SK-N-SH (cell line): Measurements from ENCODE around the gene CCHCR1. TPM values are rescaled to one million over a fixed set of nuclear protein-coding genes. Genes with fewer than 3 reads are reported as not detected.
A peak's percentile ranks its signal among the peaks of the same experiment; 100 is the strongest.

ENCODE experiments used
- CTCF ChIA-PET: fragments of 300-600, 350-600 bp; formaldehyde crosslinking; extraction: SDS; loops from one replicate; lab custom pipeline; 2021; lab: Yijun Ruan, JAX
- POLR2A ChIA-PET: fragments of 350-600 bp; sonication (Branson Sonifier 250); formaldehyde crosslinking; extraction: SDS; loops from one replicate; lab custom pipeline; 2020; ENCODE audit warnings: antibody characterized with exemption, inconsistent platforms; lab: Yijun Ruan, JAX
- DNase-seq: peaks from one replicate; pipeline ENCODE4 v3.0.0; 2012
- H2AFZ ChIP-seq: fragments of 200-600 bp; sonication (generic); 2 replicates; pipeline ENCODE4 v1.8.1; 2016; ENCODE audit warnings: antibody characterized with exemption, mild to moderate bottlenecking, low read depth
- H3F3A ChIP-seq: fragments of 200-600 bp; sonication (generic); replicated peaks from 2 replicates; pipeline ENCODE3; 2016; ENCODE audit warnings: antibody characterized with exemption, mild to moderate bottlenecking; ENCODE audit not compliant: insufficient read depth
- H3K27ac ChIP-seq, 2 experiments: fragments of 200-500 bp in 1 of 2; fragments of 200-600 bp in 1 of 2; sonication (Bioruptor generic) in 1 of 2; sonication (generic), shearing (Covaris generic) in 1 of 2; 2 replicates each; pipeline versions ENCODE4 v1.5.1 to v1.6.1; 2014 to 2016; ENCODE audit warnings: low read depth in 2 of 2, inconsistent platforms in 1 of 2, low read length in 1 of 2, mild to moderate bottlenecking in 1 of 2, mixed read lengths in 1 of 2
- H3K27me3 ChIP-seq: fragments of 200-600 bp; sonication (generic), shearing (Covaris generic); 2 replicates; pipeline ENCODE4 v1.6.1; 2016; ENCODE audit warnings: mixed run types; ENCODE audit not compliant: insufficient read depth
- H3K36me3 ChIP-seq, 2 experiments: fragments of 200-500 bp in 1 of 2; fragments of 200-600 bp in 1 of 2; sonication (Bioruptor generic) in 1 of 2; sonication (generic) in 1 of 2; replicated peaks in 1 of 2; 2 replicates each; pipeline versions ENCODE3 to v1.5.1; 2014 to 2016; ENCODE audit warnings: low read length in 1 of 2, mild to moderate bottlenecking in 1 of 2; ENCODE audit not compliant: insufficient read depth in 2 of 2, control insufficient read depth in 1 of 2
- H3K4me1 ChIP-seq, 2 experiments: fragments of 200-500 bp in 1 of 2; fragments of 200-600 bp in 1 of 2; sonication (Bioruptor generic) in 1 of 2; sonication (generic), shearing (Covaris generic) in 1 of 2; 2 replicates each; pipeline versions ENCODE4 v1.5.1 to v1.6.1; 2014 to 2016; ENCODE audit warnings: low read depth in 1 of 2, low read length in 1 of 2, mixed run types in 1 of 2; ENCODE audit not compliant: insufficient read depth in 2 of 2, control insufficient read depth in 1 of 2
- H3K4me2 ChIP-seq: fragments of 200-600 bp; sonication (generic), shearing (Covaris generic); 2 replicates; pipeline ENCODE4 v1.6.1; 2017; ENCODE audit warnings: mixed run types
- H3K4me3 ChIP-seq, 2 experiments: fragments of 200-500 bp in 1 of 2; fragments of 200-600 bp in 1 of 2; sonication (Bioruptor generic) in 1 of 2; sonication (generic), shearing (Covaris generic) in 1 of 2; 2 replicates each; pipeline versions ENCODE4 v1.5.1 to v1.8.1; 2014 to 2016; ENCODE audit warnings: low read depth in 2 of 2, inconsistent platforms in 1 of 2, low read length in 1 of 2, mild to moderate bottlenecking in 1 of 2, mixed read lengths in 1 of 2, moderate library complexity in 1 of 2
- H3K79me2 ChIP-seq: fragments of 200-600 bp; sonication (generic); 2 replicates; pipeline ENCODE4 v1.8.1; 2017; ENCODE audit warnings: mild to moderate bottlenecking; ENCODE audit not compliant: insufficient read depth
- H3K9ac ChIP-seq: fragments of 200-600 bp; sonication (generic); 2 replicates; pipeline ENCODE4 v1.6.1; 2017; ENCODE audit warnings: mixed run types
- H3K9me2 ChIP-seq: fragments of 200-600 bp; sonication (generic); 2 replicates; pipeline ENCODE4 v1.6.1; 2017; ENCODE audit warnings: mixed run types
- H3K9me3 ChIP-seq: fragments of 200-600 bp; sonication (generic); 2 replicates; pipeline ENCODE4 v1.6.1; 2017; ENCODE audit warnings: mixed run types, mild to moderate bottlenecking, moderate library complexity
- H4K20me1 ChIP-seq: fragments of 200-600 bp; sonication (generic); 2 replicates; pipeline ENCODE4 v1.6.1; 2017; ENCODE audit warnings: mild to moderate bottlenecking, mixed run types; ENCODE audit not compliant: insufficient read depth
- CHD2 ChIP-seq: fragments of 150-350 bp; IDR thresholded peaks from 2 replicates; pipeline ENCODE4 v1.6.1; 2018; ENCODE audit warnings: low read length; ENCODE audit not compliant: partially characterized antibody
- CTCF ChIP-seq: fragments of 200-600 bp; sonication (generic); IDR thresholded peaks from 2 replicates; pipeline ENCODE4 v1.6.1; 2017; ENCODE audit warnings: antibody characterized with exemption, mild to moderate bottlenecking, moderate library complexity
- FOSL2 ChIP-seq: IDR thresholded peaks from 2 replicates; pipeline ENCODE4 v1.4.0; 2012; ENCODE audit warnings: low read depth, mild to moderate bottlenecking, moderate library complexity, borderline replicate concordance
- FOXJ3 ChIP-seq: sonication (generic); formaldehyde crosslinking; IDR thresholded peaks from 2 replicates; pipeline ENCODE4 v1.5.1; 2020; ENCODE audit warnings: mild to moderate bottlenecking, missing genetic modification reagents
- FOXM1 ChIP-seq: IDR thresholded peaks from 2 replicates; pipeline ENCODE4 v1.4.0; 2012; ENCODE audit warnings: low read depth, mild to moderate bottlenecking
- GATA2 ChIP-seq: sonication (generic); formaldehyde crosslinking; IDR thresholded peaks from 2 replicates; pipeline ENCODE4 v1.5.0; 2020; ENCODE audit warnings: mild to moderate bottlenecking, missing genetic modification reagents
- IRF3 ChIP-seq: fragments of 150-350 bp; IDR thresholded peaks from 2 replicates; pipeline ENCODE4 v1.6.1; 2016; ENCODE audit warnings: mild to moderate bottlenecking, low read depth, low read length
- NRF1 ChIP-seq: IDR thresholded peaks from 2 replicates; pipeline ENCODE4 v1.6.1; 2012; ENCODE audit warnings: low read depth, mild to moderate bottlenecking, low read length
- POLR2AphosphoS5 ChIP-seq: IDR thresholded peaks from 2 replicates; pipeline ENCODE4 v1.6.1; 2012; ENCODE audit warnings: low read depth, low read length
- RAD21 ChIP-seq: IDR thresholded peaks from 2 replicates; pipeline ENCODE4 v1.6.1; 2012; ENCODE audit warnings: mild to moderate bottlenecking, low read length
- RCOR1 ChIP-seq: fragments of 150-350 bp; IDR thresholded peaks from 2 replicates; pipeline ENCODE4 v1.6.1; 2017; ENCODE audit warnings: antibody characterized with exemption, low read length
- REST ChIP-seq: IDR thresholded peaks from 2 replicates; pipeline ENCODE4 v1.6.1; 2012; ENCODE audit warnings: mild to moderate bottlenecking, low read depth, low read length, moderate library complexity
- RFX5 ChIP-seq: IDR thresholded peaks from 2 replicates; pipeline ENCODE4 v1.6.1; 2012; ENCODE audit warnings: mild to moderate bottlenecking, improper control_type of control experiment, low read length
- RXRA ChIP-seq: IDR thresholded peaks from 2 replicates; pipeline ENCODE4 v1.4.0; 2012; ENCODE audit warnings: low read depth, mild to moderate bottlenecking, borderline replicate concordance
- SMC3 ChIP-seq: IDR thresholded peaks from 2 replicates; pipeline ENCODE4 v1.6.1; 2012; ENCODE audit warnings: low read depth, low read length, improper control_type of control experiment
- YY1 ChIP-seq: IDR thresholded peaks from 2 replicates; pipeline ENCODE4 v1.4.0; 2012; ENCODE audit warnings: low read depth, mild to moderate bottlenecking
- WGBS: methylation state at CpG from one replicate; pipeline ENCODE4 v1.1.6; 2017; ENCODE audit warnings: low lambda C conversion rate; 5-methylcytosine and 5-hydroxymethylcytosine counted together
- polyA plus RNA-seq, 3 experiments: library from polyadenylated mRNA; depleted of rRNA; stranded (reverse); fragments of >200 nt; gene quantifications; 2 replicates each; pipeline ENCODE4 v1.2.3, GENCODE V29; 2012
- TF ChIP-seq, protein P1 (sequence below): IDR thresholded peaks from 2 replicates; pipeline ENCODE4; 2012

Gene CCHCR1
- polyA plus RNA-seq, 1 of the 3 experiments (the other 2 are of a cell fraction), result 18.7 TPM

GRCh38 chr6:31114970-31115849 is 42.4 kb downstream of the CCHCR1 start:
- no peaks in the 10 kb centered on the region for H3K36me3 ChIP-seq
- peaks cover 2 to 12% of the 10 kb centered on the region in 2 experiments; a peak in 3 of 4 replicates for H3K4me1 ChIP-seq
- peak overlapping the region; percentile 85 for H3K4me2 ChIP-seq
- WGBS, result 46% methylated on average over 9 of the region's 9 CpGs
- H3K9ac ChIP-seq, result peak overlapping the region; percentile 69
- peak overlapping the region; percentile 44; the same call in 1 of the 2 replicates for H2AFZ ChIP-seq
- H3K9me2 ChIP-seq, result no peaks in the 10 kb centered on the region
- peak overlapping the region; percentile 60 to 86; a peak in 3 of 4 replicates for H3K27ac ChIP-seq
- peaks cover 30% of the 10 kb centered on the region for H3K79me2 ChIP-seq
- POLR2A ChIA-PET, result no interaction called here
- TF ChIP-seq SMC3, result peak; percentile 23; the same call in 1 of the 2 replicates
- TF ChIP-seq CTCF, result peak; percentile 61
- TF ChIP-seq, protein P1, sequence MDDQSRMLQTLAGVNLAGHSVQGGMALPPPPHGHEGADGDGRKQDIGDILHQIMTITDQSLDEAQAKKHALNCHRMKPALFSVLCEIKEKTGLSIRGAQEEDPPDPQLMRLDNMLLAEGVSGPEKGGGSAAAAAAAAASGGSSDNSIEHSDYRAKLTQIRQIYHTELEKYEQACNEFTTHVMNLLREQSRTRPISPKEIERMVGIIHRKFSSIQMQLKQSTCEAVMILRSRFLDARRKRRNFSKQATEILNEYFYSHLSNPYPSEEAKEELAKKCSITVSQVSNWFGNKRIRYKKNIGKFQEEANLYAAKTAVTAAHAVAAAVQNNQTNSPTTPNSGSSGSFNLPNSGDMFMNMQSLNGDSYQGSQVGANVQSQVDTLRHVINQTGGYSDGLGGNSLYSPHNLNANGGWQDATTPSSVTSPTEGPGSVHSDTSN, result no peak
- peak; percentile 48 for TF ChIP-seq RAD21
- no peak for TF ChIP-seq CHD2
- TF ChIP-seq IRF3, result no peak
- no peak for TF ChIP-seq FOXJ3
- H3K27me3 ChIP-seq, result no peaks in the 10 kb centered on the region; the same call in 1 of the 2 replicates
- no peaks in the 10 kb centered on the region for H3K9me3 ChIP-seq
- DNase-seq, result no peak
- H3F3A ChIP-seq, result peaks cover 5% of the 10 kb centered on the region
- CTCF ChIA-PET, result interaction anchor here (1.3 to 2.1 kb wide), 4 partner anchors 12 to 251 kb away, joined by 3 to 7 read pairs (median 4); no protein-coding TSS in a partner anchor
- H4K20me1 ChIP-seq, result no peaks in the 10 kb centered on the region
- peak overlapping the region; percentile 37 to 56; a peak in 3 of 4 replicates for H3K4me3 ChIP-seq

DNA sequence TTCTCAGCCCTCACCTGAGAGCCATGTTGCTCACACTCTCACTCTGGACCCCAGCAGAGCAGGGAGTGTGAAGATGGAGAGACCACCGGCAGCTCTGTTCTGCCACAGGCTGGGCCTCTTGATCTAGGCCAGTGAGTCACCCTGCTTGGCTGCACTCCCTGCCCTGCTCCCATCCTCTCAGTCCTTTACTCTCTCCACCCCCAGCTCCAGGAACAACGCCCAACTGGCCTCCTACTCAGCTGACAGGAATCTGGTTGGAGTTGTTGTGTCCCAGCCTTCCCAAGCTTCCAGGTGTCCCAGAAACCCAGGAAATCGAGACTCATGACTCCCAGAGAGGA is 43.1 kb downstream of the CCHCR1 start, which contains the start of gene PSORS1C1:
Gene PSORS1C1, plus strand, starts transcription at position 260 of the 338 bp plus-strand sequence. CDS start 14,833 bp downstream, outside the sequence.
- no peaks in the 10 kb centered on the region for H3K36me3 ChIP-seq
- peak within 1 kb of the TSS; percentile 69 for H3K9ac ChIP-seq
- H2AFZ ChIP-seq, result peak within 1 kb of the TSS; percentile 58
- no peaks in the 10 kb centered on the region for H3K9me2 ChIP-seq
- H3K4me3 ChIP-seq, result peak within 1 kb of the TSS; percentile 37 to 56; a peak in 3 of 4 replicates
- no peaks in the 10 kb centered on the region for H3K9me3 ChIP-seq
- peak within 1 kb of the TSS; percentile 67 to 86 for H3K27ac ChIP-seq
- peaks cover 2 to 12% of the 10 kb centered on the region in 2 experiments; a peak in 3 of 4 replicates for H3K4me1 ChIP-seq
- peaks cover 5% of the 10 kb centered on the region for H3F3A ChIP-seq
- POLR2A ChIA-PET, result no interaction called here
- H3K4me2 ChIP-seq, result peak within 1 kb of the TSS; percentile 85
- H3K79me2 ChIP-seq, result peaks cover 30% of the 10 kb centered on the region
- CTCF ChIA-PET, result interaction anchor here (1.7 to 4.8 kb wide), 2 partner anchors 12 to 13 kb away, joined by 4 to 20 read pairs; no protein-coding TSS in a partner anchor
- H4K20me1 ChIP-seq, result no peaks in the 10 kb centered on the region
- no peaks in the 10 kb centered on the region; the same call in 1 of the 2 replicates for H3K27me3 ChIP-seq
- 3% methylated on average over 3 of the region's 3 CpGs for WGBS
- DNase-seq, result no peak
- TF ChIP-seq POLR2AphosphoS5, result peak; percentile 76
- 0 out of 2 replicates have a peak, but pooled peaks have one; percentile 22 for TF ChIP-seq REST
- no peak for TF ChIP-seq FOXM1
- TF ChIP-seq YY1, result 0 out of 2 replicates have a peak, but pooled peaks have one; percentile 16
- no peak for TF ChIP-seq RCOR1
- no peak for TF ChIP-seq NRF1
- TF ChIP-seq RFX5, result no peak
- TF ChIP-seq RXRA, result no peak; the same call in 1 of the 2 replicates
- no peak for TF ChIP-seq RAD21
- TF ChIP-seq FOSL2, result peak; percentile 93; the same call in 1 of the 2 replicates
- TF ChIP-seq CHD2, result no peak
- TF ChIP-seq GATA2 (CRISPR knock-in tag), result no peak
